ENCODE results near the gene PDZD2.

PDZD2 gene

GRCh38 chr5:31833710-31834109 is 194.8 kb downstream of the PDZD2 start:
- no peak for DNase-seq

DNA sequence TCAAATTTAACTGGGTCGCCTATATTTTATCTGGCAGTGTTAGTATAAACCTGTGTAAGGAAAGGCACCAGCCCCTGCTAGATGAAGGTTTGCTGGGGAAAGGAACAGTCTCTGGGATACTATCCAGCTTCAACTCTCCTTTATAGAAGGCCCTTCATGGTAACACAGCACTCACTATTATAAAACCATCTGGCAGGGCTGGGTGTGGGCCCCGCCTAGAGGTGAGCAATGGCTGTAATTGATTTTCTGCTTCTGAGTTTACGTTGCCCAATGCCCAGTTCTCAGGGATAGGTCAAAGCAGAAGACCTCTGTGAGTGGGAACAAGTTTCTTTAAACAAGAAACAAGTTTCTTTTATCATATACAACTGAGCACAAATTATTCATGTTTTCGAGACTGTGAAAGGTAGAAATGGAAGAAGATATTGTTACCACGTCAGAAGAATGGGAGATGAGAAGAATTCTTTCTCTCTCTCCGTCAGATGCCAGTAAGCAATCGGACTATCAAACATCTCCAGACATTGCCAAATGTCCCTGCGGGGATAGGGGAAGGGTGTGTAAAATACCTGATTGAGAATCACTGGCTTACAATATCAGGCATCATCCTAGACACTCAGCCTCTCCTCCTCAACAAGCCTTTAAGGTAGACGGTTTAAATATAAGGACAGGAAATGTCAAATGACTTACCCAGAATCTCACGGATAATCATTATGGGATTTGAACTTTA is 205.9 kb downstream of the PDZD2 start:
- no peak for DNase-seq

DNA sequence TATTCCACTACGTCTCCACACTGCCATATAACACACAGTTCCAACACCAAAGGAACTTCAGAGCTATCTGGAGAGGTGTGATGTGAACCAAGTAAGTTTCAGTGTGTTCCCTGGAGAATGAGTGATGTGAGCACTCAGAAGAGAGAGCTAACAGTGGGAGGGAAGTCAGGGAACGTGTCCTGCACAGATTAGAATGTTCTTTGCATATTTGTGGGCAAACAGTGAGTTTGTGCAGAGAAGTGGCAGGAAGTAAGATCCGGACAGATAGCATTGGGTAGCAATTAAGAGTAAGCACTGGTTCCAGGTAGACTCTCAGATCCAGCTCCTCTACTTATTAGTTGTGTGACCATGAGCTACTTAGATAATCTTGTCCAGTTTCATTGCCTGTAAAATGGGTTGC is 206.4 kb downstream of the PDZD2 start:
- no peak for DNase-seq

- no peak for DNase-seq
Observed at GRCh38 chr5:31846934-31847333, 208.0 kb downstream of the PDZD2 start.

GRCh38 chr5:31847354-31847753 is 208.4 kb downstream of the PDZD2 start:
- no peak for DNase-seq

- no peak for DNase-seq
Observed at GRCh38 chr5:31850981-31851689, 212.2 kb downstream of the PDZD2 start.

DNA sequence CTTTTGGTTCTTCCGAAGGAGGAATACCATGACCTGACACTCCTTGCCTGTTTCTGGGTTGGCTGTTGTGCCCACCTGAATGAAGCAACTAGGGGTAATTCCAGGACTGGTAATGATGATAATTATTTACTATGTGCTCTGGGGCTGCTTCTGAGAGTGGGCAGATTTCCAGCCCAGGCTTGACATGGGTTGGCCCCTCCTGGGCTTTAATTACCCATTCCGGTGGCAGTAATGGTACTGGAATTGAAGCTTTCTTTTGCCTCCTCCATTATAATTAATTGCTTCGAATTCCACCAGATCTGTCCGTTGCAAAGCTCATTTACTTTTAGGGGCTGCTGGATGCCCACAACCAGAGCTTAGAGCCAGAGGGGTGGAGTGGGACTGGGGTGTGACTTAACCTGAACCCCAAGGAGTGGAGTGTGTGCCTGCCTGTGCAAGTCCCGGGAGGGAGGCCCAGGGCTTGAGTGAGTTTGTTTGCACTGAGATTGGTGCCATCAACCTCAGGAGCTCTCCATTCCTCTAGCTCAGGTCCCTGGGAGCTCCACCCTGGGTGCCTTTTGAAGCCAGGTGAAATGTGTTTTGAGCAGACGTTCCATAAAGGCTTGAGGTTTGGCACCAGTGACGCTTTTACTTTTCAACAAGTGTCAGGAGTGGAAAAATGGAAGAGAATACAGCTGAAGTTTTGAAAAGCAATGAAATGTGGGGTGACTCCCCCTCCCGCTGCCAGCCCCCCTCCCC is 214.6 kb downstream of the PDZD2 start:
- no peak for DNase-seq

DNA sequence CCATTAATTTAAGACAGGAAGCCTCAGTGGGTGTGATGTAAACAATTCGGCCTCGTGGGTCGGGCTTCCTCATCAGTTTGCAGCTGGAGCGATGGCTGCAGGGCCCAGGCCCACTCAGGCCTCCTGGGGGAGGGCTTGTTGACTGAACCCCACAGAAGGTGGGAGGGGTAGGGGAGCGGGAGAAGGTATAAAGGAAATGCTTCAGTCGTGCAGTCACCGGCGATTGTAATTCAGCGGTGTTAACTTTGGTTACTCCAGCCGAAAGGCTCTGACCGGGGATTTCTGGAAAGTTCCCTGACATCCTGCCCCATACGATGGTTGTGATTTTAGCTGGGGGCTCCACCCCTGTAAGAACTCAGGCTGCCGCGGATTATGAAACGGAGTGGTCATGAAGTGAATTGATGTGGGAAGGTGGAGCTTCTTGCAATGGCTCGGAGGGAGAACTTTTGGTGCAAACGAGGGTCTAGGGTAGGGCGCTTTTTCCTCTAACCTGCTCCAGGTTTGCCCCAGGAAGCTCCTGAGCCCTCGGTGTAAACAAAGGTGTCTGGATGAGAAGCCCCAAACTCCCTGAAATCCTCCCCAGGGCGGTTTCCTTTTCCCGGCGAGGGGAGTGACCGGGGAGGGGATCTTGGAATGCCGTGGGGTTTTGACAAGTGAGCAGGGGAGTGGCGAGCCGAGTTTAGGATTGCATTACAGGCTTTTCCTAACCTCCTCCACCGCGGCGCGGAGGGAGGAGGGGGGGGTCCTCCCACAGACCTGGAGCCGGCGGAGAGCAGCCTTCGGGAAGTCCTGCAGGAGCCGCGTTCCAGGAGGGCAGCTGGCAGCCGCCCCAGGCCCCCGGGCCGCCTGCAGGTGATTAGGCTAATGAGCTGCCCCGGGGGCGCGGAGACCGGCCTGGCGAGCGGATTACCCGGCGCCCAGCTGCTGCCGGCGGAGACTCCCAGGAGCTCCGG is 215.5 kb downstream of the PDZD2 start:
- peak; percentile 72 for DNase-seq

DNA sequence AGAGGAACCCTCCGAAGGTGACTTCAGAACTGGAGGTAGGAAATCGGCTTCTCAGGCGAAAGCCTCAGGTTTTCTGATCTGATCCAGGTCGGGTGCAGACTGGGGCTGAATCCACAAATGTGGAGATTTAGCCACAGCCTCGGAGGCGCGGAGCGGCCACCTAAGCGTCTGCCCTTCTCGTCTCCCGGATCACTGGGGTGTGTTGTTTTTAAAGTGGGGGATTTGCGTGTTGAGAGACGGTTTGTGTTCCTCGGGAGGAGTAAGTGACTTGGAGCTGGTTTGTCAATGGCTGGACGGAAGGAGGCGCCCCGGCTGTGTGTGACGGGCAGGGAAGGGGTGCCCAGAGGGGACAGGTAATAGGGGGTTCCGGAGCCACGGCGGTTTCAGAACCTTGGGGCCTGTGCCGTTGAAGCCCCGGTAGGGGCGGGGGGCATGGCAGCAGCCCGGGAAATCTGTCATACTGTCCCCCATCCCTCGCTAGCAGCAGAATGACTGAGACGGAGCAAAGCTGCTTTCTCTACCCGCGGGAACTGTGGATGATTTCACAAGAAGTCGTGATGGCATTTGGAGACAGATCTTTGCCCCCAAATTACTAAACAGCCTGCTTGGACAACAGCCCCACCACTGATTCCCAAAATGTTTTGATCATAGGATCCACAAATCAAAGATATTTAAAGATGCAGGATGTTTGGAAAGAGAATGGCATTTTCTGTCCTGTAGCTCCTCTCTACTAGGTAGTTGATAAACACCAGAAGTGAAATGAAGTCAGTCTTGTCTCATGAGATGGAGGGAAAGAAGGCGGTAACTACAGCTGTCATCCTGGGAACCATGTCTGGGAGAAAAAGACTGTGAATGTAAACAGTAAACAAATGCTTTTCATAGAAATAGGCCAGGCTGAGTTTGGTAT is 216.5 kb downstream of the PDZD2 start:
- peak; percentile 40 for DNase-seq

DNA sequence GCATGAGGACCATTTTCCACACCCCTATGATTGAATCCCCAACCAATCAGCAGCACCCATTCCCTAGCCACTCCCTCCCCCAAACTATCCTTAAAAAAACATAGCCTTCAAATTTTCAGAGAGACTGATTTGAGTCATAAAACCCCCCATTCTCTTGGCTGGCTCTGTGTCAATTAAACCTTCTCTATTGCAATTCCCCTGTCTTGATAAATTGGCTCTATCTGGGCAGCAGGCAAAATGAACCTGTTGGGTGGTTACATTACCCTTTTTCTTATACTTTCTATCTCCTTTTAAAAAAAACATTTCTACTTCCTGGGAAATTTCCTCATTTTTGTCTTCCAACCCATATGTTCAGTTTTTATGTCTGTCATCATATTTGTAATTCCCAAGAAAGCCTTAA is 220.2 kb downstream of the PDZD2 start:
- no peak for DNase-seq

DNA sequence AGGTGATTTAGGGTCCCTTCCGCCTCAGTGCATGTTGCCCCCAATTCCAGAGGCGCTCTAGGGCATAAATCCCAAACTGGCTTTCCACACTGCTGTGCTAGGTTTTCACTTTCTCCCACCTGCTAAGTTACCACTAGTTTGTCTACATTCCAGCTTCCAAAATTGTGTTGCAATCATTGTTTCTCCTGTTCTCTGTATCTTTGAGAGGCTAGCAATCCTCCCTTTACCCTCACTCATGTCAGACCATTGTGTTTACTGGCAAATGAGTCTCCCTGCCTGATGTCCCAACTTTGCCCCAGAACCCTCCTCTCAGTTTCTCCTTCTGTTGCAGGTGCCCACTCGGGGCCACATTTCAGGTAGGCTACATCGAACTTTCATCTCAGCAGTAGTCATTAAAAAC is 221.3 kb downstream of the PDZD2 start:
- no peak for DNase-seq

- no peak for DNase-seq
Observed at GRCh38 chr5:31860726-31861433, 221.9 kb downstream of the PDZD2 start.

GRCh38 chr5:31861601-31862000 is 222.7 kb downstream of the PDZD2 start:
- no peak for DNase-seq

DNA sequence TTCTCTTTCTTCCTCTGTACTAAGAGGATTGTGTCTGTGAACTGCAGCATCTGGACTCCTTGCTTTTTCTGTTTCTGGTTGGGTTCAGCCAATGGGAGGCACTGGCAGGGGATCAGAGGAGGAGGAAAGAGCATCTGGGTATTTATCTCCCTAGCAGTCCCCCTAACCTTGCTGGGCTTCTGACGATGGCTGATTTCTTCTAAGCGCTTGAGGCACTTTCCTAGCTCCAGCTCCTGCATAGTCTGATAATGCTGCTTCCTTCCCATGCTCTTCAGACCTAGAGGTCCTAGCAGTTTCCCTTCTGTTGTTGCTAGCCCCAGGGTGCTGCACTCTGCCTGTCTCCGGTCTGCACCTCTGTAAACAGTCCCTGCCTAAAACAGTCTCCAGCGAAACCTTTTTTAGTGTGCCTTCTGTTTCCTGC is 225.1 kb downstream of the PDZD2 start:
- DNase-seq = no peak

DNA sequence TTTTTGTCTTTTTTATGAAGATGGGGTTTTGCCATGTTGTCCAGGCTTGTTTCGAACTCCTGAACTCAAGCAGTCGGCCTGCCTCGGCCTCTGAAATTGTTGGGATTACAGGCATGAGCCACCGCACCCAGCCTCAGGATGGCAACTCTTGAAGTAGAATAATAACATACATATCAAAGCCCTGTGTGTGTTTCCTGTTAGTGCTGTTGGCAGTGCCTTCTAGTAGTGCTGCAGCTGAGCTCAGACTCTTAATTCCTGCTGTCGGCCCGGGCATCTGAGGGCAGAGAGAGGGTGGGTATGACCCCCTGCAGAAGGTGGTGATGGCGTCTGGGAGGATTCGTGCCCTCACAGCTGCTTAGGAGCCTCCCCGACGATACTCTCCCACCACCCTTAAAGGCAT is 227.2 kb downstream of the PDZD2 start:
- no peak for DNase-seq

- DNase-seq = no peak
Observed at GRCh38 chr5:31867219-31867618, 228.3 kb downstream of the PDZD2 start.

GRCh38 chr5:31880449-31880848 is 241.5 kb downstream of the PDZD2 start:
- peak; percentile 54 for DNase-seq

DNA sequence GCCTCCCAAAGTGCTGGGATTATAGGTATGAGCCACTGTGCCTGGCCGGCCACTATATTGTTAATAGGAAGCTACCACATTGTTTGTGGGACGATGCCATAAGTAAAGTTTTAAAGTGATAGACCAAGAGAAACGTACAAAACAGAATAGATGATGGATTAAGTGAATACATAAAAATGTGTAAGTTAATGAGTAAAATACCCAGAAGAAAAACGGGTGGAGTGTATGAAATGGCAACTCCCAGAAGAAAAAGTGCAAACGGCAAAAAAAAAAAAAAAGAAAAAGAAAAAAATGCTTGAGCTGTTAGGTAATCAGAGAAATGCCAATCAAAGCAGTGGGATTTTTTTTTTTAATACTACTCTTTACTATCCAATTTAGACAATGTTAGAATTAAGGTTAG is 246.0 kb downstream of the PDZD2 start:
- DNase-seq = no peak

DNA sequence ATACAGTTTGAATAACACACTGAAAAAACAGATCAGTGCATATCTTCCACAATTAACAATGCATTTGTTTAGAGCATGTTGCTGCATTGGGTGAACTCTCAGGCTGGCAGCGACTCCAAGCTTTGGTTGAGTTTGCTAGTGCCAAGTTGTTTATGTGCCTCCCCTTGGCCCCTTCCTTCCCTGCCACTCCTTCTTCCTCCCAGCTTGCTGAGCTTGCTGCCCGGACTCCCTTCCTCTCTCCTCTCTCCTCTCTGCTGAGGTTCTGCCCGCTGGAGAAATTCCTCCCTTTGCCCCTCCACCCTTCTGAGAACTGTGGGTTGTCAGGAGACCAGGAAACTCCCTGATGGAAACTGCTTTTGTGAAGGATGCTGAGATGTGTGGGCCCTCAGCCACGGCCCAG is 247.3 kb downstream of the PDZD2 start:
- no peak for DNase-seq

DNA sequence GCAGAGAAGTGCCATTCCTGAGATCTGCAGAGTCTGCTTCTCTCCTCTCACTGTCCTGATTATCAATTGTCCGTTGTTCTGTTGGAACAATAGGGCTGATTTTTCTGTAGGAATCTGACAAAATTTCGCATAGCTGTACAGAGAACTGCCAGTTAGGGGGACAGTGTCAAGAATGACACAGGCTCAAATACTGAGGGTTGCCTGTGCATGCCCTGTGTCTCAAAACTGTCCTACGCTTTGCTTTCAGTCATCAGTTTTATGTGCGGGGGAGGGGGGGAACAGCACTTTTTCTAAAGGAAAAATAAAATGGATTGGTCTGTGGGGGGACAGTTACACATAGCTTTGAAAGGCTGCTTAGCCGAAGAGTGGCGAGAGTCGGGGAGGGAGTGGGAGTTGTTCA is 248.6 kb downstream of the PDZD2 start:
- no peak for DNase-seq

DNA sequence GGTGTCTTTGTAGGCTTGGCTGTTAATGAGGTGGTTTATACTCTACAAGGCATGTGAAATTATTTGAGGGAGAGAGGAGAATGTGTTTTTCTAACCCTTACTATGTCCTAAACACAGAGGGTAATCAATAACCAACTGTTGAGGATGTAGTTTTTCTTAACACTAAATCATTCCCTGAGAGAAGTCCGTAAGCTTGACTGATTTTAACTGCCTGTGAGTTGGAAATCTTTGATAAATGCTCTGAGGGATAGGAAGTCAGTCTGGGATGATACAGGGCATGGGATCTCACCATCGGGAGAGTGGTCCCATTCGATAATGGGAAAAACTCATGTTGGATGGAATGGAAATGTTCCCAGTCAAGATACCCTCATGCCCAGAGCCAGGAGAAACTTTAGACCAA is 249.6 kb downstream of the PDZD2 start:
- no peak for DNase-seq
